H1 (cell line): Measurements from ENCODE around the gene TFAP2E. TPM values are rescaled to one million over a fixed set of nuclear protein-coding genes. Genes with fewer than 3 reads are reported as not detected.

Source experiments
- CTCF ChIA-PET: fragments of 300-600 bp; sonication (Branson Sonifier 250); formaldehyde crosslinking; loops from one replicate; lab custom pipeline; 2021; ENCODE audit not compliant: partially characterized antibody; lab: Charles Lee
- POLR2A ChIA-PET: fragments of 300-600 bp; sonication (Branson Sonifier 250); formaldehyde crosslinking; loops from one replicate; lab custom pipeline; 2021; ENCODE audit warnings: inconsistent platforms; ENCODE audit not compliant: partially characterized antibody; lab: Charles Lee
- DNase-seq, 2 experiments: peaks; one replicate each; pipeline versions ENCODE4 v3.0.0 to v3.0.0-alpha.2; 2010 to 2022; ENCODE audit warnings: low spot score in 2 of 2, low read depth in 1 of 2, mixed read lengths in 1 of 2
- FAIRE-seq: peaks from 2 replicates; lab custom pipeline; 2011; peaks lifted over from hg19 to GRCh38; lab: Jason Lieb, UNC
- H2AFZ ChIP-seq: 2 replicates; pipeline ENCODE4 v1.8.1; 2012; ENCODE audit warnings: low read length, inconsistent platforms
- H2AK5ac ChIP-seq: 2 replicates; pipeline ENCODE4 v1.6.1; 2013; ENCODE audit warnings: low read depth, low read length
- H2BK120ac ChIP-seq: replicated peaks from 2 replicates; pipeline ENCODE3; 2013; ENCODE audit warnings: low read depth, low read length, inconsistent platforms
- H2BK12ac ChIP-seq: 2 replicates; pipeline ENCODE4 v1.6.1; 2013; ENCODE audit warnings: low read depth, low read length
- H2BK15ac ChIP-seq: 2 replicates; pipeline ENCODE4 v1.6.1; 2013; ENCODE audit warnings: low read length
- H2BK20ac ChIP-seq: 2 replicates; pipeline ENCODE4 v1.6.1; 2013; ENCODE audit warnings: low read length
- H2BK5ac ChIP-seq: 2 replicates; pipeline ENCODE4 v1.6.1; 2013; ENCODE audit warnings: low read depth, low read length
- H3K14ac ChIP-seq: 2 replicates; pipeline ENCODE4 v1.6.1; 2013; ENCODE audit warnings: inconsistent platforms; ENCODE audit not compliant: insufficient read length
- H3K18ac ChIP-seq: 2 replicates; pipeline ENCODE4 v1.6.1; 2013; ENCODE audit warnings: low read length; ENCODE audit errors: extremely low read depth
- H3K23ac ChIP-seq: 2 replicates; pipeline ENCODE4 v1.6.1; 2013; ENCODE audit warnings: inconsistent platforms; ENCODE audit not compliant: insufficient read length
- H3K23me2 ChIP-seq: 2 replicates; pipeline ENCODE4 v1.6.1; 2013; ENCODE audit warnings: low read depth, low read length
- H3K27ac ChIP-seq: 2 replicates; pipeline ENCODE4 v1.6.1; 2011; ENCODE audit warnings: low read depth, low read length, inconsistent platforms
- H3K27me3 ChIP-seq, 4 experiments: replicated peaks in 1 of 4; 1 replicate in 1 of 4; 2 replicates in 3 of 4; pipeline versions ENCODE4 v1.6.1 to v1.8.1; 2011 to 2013; ENCODE audit warnings: low read length in 3 of 4, mild to moderate bottlenecking in 3 of 4, inconsistent platforms in 2 of 4, mixed read lengths in 2 of 4, moderate library complexity in 1 of 4; ENCODE audit not compliant: control insufficient read depth in 3 of 4, insufficient read depth in 3 of 4; ENCODE audit errors: extremely low read depth in 1 of 4
- H3K36me3 ChIP-seq, 4 experiments: 2 replicates each; pipeline versions ENCODE4 v1.6.1 to v1.8.1; 2011 to 2013; ENCODE audit warnings: mild to moderate bottlenecking in 4 of 4, low read length in 3 of 4, moderate library complexity in 2 of 4, control low read depth in 1 of 4, inconsistent platforms in 1 of 4; ENCODE audit not compliant: insufficient read depth in 4 of 4, control insufficient read depth in 2 of 4
- H3K4ac ChIP-seq: replicated peaks from 2 replicates; pipeline ENCODE3; 2013; ENCODE audit warnings: low read length, low read depth, mixed read lengths, inconsistent platforms; ENCODE audit not compliant: insufficient read length
- H3K4me1 ChIP-seq, 4 experiments: replicated peaks in 1 of 4; 1 replicate in 1 of 4; 2 replicates in 3 of 4; pipeline versions ENCODE4 v1.6.1 to v1.8.1; 2011 to 2013; ENCODE audit warnings: low read length in 3 of 4, inconsistent platforms in 2 of 4, mixed read lengths in 1 of 4; ENCODE audit not compliant: insufficient read depth in 4 of 4, control insufficient read depth in 3 of 4
- H3K4me2 ChIP-seq, 2 experiments: 2 replicates each; pipeline versions ENCODE4 v1.6.1 to v1.8.1; 2011 to 2013; ENCODE audit warnings: low read depth in 2 of 2, low read length in 2 of 2, control low read depth in 1 of 2, inconsistent platforms in 1 of 2, mild to moderate bottlenecking in 1 of 2; ENCODE audit not compliant: insufficient read depth in 1 of 2
- H3K4me3 ChIP-seq, 4 experiments: fragments of 200-600, 300-600 bp in 1 of 4; sonication (generic), shearing (Covaris generic), sonication (Bioruptor Twin) in 1 of 4; 2 replicates each; pipeline versions ENCODE4 v1.5.1 to v1.8.1; 2011 to 2016; ENCODE audit warnings: low read length in 4 of 4, low read depth in 3 of 4, control low read depth in 2 of 4, inconsistent platforms in 2 of 4, mild to moderate bottlenecking in 2 of 4, mixed read lengths in 1 of 4, moderate library complexity in 1 of 4; ENCODE audit not compliant: insufficient read depth in 2 of 4; ENCODE audit errors: extremely low read depth in 1 of 4
- H3K56ac ChIP-seq: replicated peaks from 2 replicates; pipeline ENCODE3; 2013; ENCODE audit warnings: low read depth, mild to moderate bottlenecking, mixed read lengths, low read length, inconsistent platforms; ENCODE audit not compliant: insufficient read length
- H3K79me1 ChIP-seq: 2 replicates; pipeline ENCODE4 v1.6.1; 2013; ENCODE audit warnings: low read depth, low read length, control low read depth
- H3K79me2 ChIP-seq, 2 experiments: 2 replicates each; pipeline versions ENCODE4 v1.6.1 to v1.8.1; 2012 to 2013; ENCODE audit warnings: low read length in 2 of 2, mild to moderate bottlenecking in 2 of 2, inconsistent platforms in 1 of 2; ENCODE audit not compliant: insufficient read depth in 2 of 2, control insufficient read depth in 1 of 2
- H3K9ac ChIP-seq, 4 experiments: replicated peaks in 1 of 4; 1 replicate in 1 of 4; 2 replicates in 3 of 4; pipeline versions ENCODE4 v1.6.1 to v1.8.1; 2011 to 2013; ENCODE audit warnings: low read depth in 3 of 4, low read length in 3 of 4, control low read depth in 2 of 4, mild to moderate bottlenecking in 2 of 4, moderate library complexity in 2 of 4, inconsistent platforms in 1 of 4; ENCODE audit errors: extremely low read depth in 1 of 4
- H3K9me3 ChIP-seq, 2 experiments: 2 replicates each; pipeline versions ENCODE4 v1.6.1 to v1.8.1; 2012 to 2013; ENCODE audit warnings: mild to moderate bottlenecking in 2 of 2, moderate library complexity in 2 of 2, control low read depth in 1 of 2, inconsistent platforms in 1 of 2, low read depth in 1 of 2, low read length in 1 of 2, mixed read lengths in 1 of 2; ENCODE audit not compliant: insufficient read depth in 2 of 2
- H4K20me1 ChIP-seq, 2 experiments: replicated peaks in 1 of 2; 2 replicates each; pipeline versions ENCODE3 to v1.8.1; 2011 to 2013; ENCODE audit warnings: inconsistent platforms in 2 of 2, low read length in 2 of 2, mild to moderate bottlenecking in 1 of 2; ENCODE audit not compliant: insufficient read depth in 2 of 2, control insufficient read depth in 1 of 2
- H4K5ac ChIP-seq: 2 replicates; pipeline ENCODE4 v1.6.1; 2013; ENCODE audit warnings: low read length, low read depth, mixed read lengths, inconsistent platforms; ENCODE audit not compliant: insufficient read length
- H4K8ac ChIP-seq: 2 replicates; pipeline ENCODE4 v1.8.0; 2013; ENCODE audit warnings: mild to moderate bottlenecking, moderate library complexity, low read length, inconsistent platforms; ENCODE audit not compliant: insufficient read depth; ENCODE audit errors: extremely low read depth
- H4K91ac ChIP-seq: replicated peaks from 2 replicates; pipeline ENCODE3; 2013; ENCODE audit warnings: low read length, mixed read lengths, inconsistent platforms; ENCODE audit not compliant: insufficient read length
- ATF2 ChIP-seq: IDR thresholded peaks from 2 replicates; pipeline ENCODE4 v1.6.1; 2012; ENCODE audit warnings: low read length, inconsistent platforms
- EP300 ChIP-seq, 2 experiments: IDR thresholded peaks; 1 replicate in 1 of 2; 2 replicates in 1 of 2; pipeline ENCODE4 v1.6.1; 2011 to 2012; ENCODE audit warnings: low read depth in 2 of 2, low read length in 2 of 2, mild to moderate bottlenecking in 2 of 2, borderline replicate concordance in 1 of 2, inconsistent platforms in 1 of 2, moderate library complexity in 1 of 2
- KDM1A ChIP-seq: fragments of 200-600, 300-600 bp; sonication (generic); IDR thresholded peaks from 2 replicates; pipeline ENCODE4 v1.7.1; 2016; ENCODE audit warnings: mild to moderate bottlenecking, low read length, borderline replicate concordance
- RAD21 ChIP-seq, 2 experiments: IDR thresholded peaks in 1 of 2; conservative IDR thresholded peaks in 1 of 2; 2 replicates each; pipeline ENCODE4 v1.6.1; 2011; ENCODE audit warnings: low read depth in 2 of 2, low read length in 2 of 2, improper control_type of control experiment in 1 of 2, inconsistent platforms in 1 of 2, mild to moderate bottlenecking in 1 of 2, moderate library complexity in 1 of 2
- RXRA ChIP-seq: IDR thresholded peaks from 2 replicates; pipeline ENCODE4 v1.6.1; 2011; ENCODE audit warnings: low read depth, mild to moderate bottlenecking, low read length, moderate library complexity; ENCODE audit not compliant: insufficient read depth
- WGBS, 2 experiments: shearing (Covaris generic) in 1 of 2; methylation state at CpG; one replicate each; pipeline versions ENCODE4 v1.1.6 to v1.1.7; 2013 to 2015; ENCODE audit warnings: low lambda C conversion rate in 2 of 2, mixed read lengths in 2 of 2, inconsistent platforms in 1 of 2, low coverage in 1 of 2, missing lambda C conversion rate in 1 of 2; ENCODE audit not compliant: insufficient replicate concordance in 2 of 2, insufficient coverage in 1 of 2, insufficient read length in 1 of 2; ENCODE audit errors: extremely low coverage in 1 of 2, missing lambda C conversion rate in 1 of 2; 5-methylcytosine and 5-hydroxymethylcytosine counted together
- polyA plus RNA-seq, 7 experiments: library from polyadenylated mRNA; depleted of rRNA in 3 of 7; stranded (reverse) in 5 of 7; unstranded in 2 of 7; fragments of >200 nt in 5 of 7; fragments of 200-250 nt in 2 of 7; gene quantifications; 1 replicate in 5 of 7; 2 replicates in 1 of 7; 4 replicates in 1 of 7; pipeline versions ENCODE4 v1.2.1 to v1.2.3, GENCODE V29; 2011 to 2013; ENCODE audit warnings: missing spikeins in 2 of 7, mixed read lengths in 2 of 7
- total RNA-seq: library from RNA; stranded (reverse); fragmentation: NEBNext Ultra II Directional; extraction: Animal tissue kit (Norgen Biotek cat#: 25700); gene quantifications from 2 replicates; pipeline ENCODE4 v1.2.1, GENCODE V29; 2021

Gene TFAP2E
- total and polyA plus RNA-seq, 2 of the 8 experiments (the other 6 are each of a cell fraction or from before 2014, with no cell fraction given): 0.24 to 0.50 TPM

- Histone ChIP-seq H3K27me3 (no peaks in the 10 kb centered on the region), H3K4ac (no peak overlapping the region), H3K79me1 (peaks cover 3% of the 10 kb centered on the region; the same call in 1 of the 2 replicates), H4K5ac (no peak overlapping the region), H3K14ac (no peak overlapping the region), H3K23me2 (peaks cover 2% of the 10 kb centered on the region; the same call in 1 of the 2 replicates), H3K79me2 (peaks cover 14 to 54% of the 10 kb centered on the region in 2 experiments), H3K56ac (peak overlapping the region; percentile 59), H3K9ac (peak overlapping the region; percentile 96 to 100 (median 97)), H3K4me3 (peak overlapping the region; percentile 78 to 99 (median 90)), H4K8ac (peak overlapping the region; percentile 77; the same call in 1 of the 2 replicates), H3K4me2 (peak overlapping the region; percentile 70 to 81), H3K9me3 (no peaks in the 10 kb centered on the region), H2BK120ac (no peak overlapping the region), H3K23ac (no peak overlapping the region), H3K4me1 (no peaks in the 10 kb centered on the region), H3K18ac (no peak overlapping the region), H2BK20ac (no peak overlapping the region), H2AK5ac (no peak overlapping the region), H2AFZ (no peak overlapping the region), H4K20me1 (peaks cover 0 to 2% of the 10 kb centered on the region in 2 experiments), H3K27ac (peak overlapping the region; percentile 88), H2BK12ac (no peak overlapping the region), H4K91ac (no peak overlapping the region), H2BK15ac (no peak overlapping the region; the same call in 1 of the 2 replicates), H3K36me3 (peaks cover 4 to 10% (median 5%) of the 10 kb centered on the region in 4 experiments; a peak in 6 of 8 replicates), H2BK5ac (peak overlapping the region; percentile 46; the same call in 1 of the 2 replicates)
- TF ChIP-seq ATF2 (no peak), KDM1A (0 out of 2 replicates have a peak, but pooled peaks have one; percentile 10), RAD21 (IDR thresholded peaks at IDR 0.05 in 1 of 2, conservative IDR thresholded peaks at IDR 0.05 in 1 of 2; ENCODE audit: low read depth in 2 of 2, low read length in 2 of 2) (no peak), EP300 (IDR thresholded peaks at IDR 0.05; ENCODE audit: borderline replicate concordance in 1 of 2, low read depth in 2 of 2, low read length in 2 of 2) (no peak), RXRA (no peak)
- no peak for DNase-seq
- no peak for FAIRE-seq
- ChIA-PET CTCF (interaction anchor here (1.2 to 1.7 kb wide), 2 partner anchors 13 to 75 kb away, joined by 3 to 6 read pairs; no protein-coding TSS in a partner anchor), POLR2A (interaction anchor here (0.6 to 1.7 kb wide), 8 partner anchors 9 to 152 kb away, joined by 3 to 7 read pairs (median 3); partner anchors contain the start of gene CLSPN)
- 26% methylated on average over 29 of the region's 29 CpGs; no CpG with 5 or more reads in 1 of the 2 experiments for WGBS, 2 experiments
Observed at GRCh38 chr1:35640380-35641232, 67.5 kb downstream of the TFAP2E start.
